Hepatocyte (in vitro differentiated cells): Measurements from ENCODE around the gene GRB10. TPM values are rescaled to one million over a fixed set of nuclear protein-coding genes. Genes with fewer than 3 reads are reported as not detected.

Experiments
- DNase-seq: peaks from one replicate; pipeline ENCODE4 v3.0.0-alpha.2; 2016; ENCODE audit warnings: low spot score
- H2AFZ ChIP-seq: fragments of 200-600 bp; sonication (generic); 2 replicates; pipeline ENCODE4 v1.6.0; 2016; ENCODE audit warnings: antibody characterized with exemption, mild to moderate bottlenecking
- H3K27ac ChIP-seq: fragments of 200-600 bp; sonication (generic); 2 replicates; pipeline ENCODE4 v1.5.1; 2016; ENCODE audit warnings: mild to moderate bottlenecking
- H3K27me3 ChIP-seq: fragments of 200-600 bp; sonication (generic); 2 replicates; pipeline ENCODE4 v1.6.1; 2016
- H3K36me3 ChIP-seq: fragments of 200-600 bp; sonication (generic); replicated peaks from 2 replicates; pipeline ENCODE4 v1.5.1; 2016; ENCODE audit warnings: low read depth; ENCODE audit not compliant: insufficient read depth
- H3K4me1 ChIP-seq: fragments of 200-600 bp; sonication (generic); 2 replicates; pipeline ENCODE4 v1.5.1; 2016; ENCODE audit warnings: mild to moderate bottlenecking, moderate library complexity; ENCODE audit not compliant: insufficient read depth
- H3K4me2 ChIP-seq: fragments of 200-600 bp; sonication (generic); 2 replicates; pipeline ENCODE4 v1.6.0; 2016
- H3K4me3 ChIP-seq: fragments of 200-600 bp; sonication (generic); 2 replicates; pipeline ENCODE4 v1.5.1; 2016; ENCODE audit warnings: mild to moderate bottlenecking
- H3K79me2 ChIP-seq: fragments of 200-600 bp; sonication (generic); 2 replicates; pipeline ENCODE4 v1.6.0; 2017; ENCODE audit warnings: mild to moderate bottlenecking
- H3K9me2 ChIP-seq: fragments of 200-600 bp; sonication (generic); replicated peaks from 2 replicates; pipeline ENCODE4 v1.6.0; 2017; ENCODE audit warnings: mild to moderate bottlenecking; ENCODE audit not compliant: insufficient read depth
- H3K9me3 ChIP-seq: fragments of 200-600 bp; sonication (generic); 2 replicates; pipeline ENCODE4 v1.5.1; 2016; ENCODE audit warnings: low read depth, mild to moderate bottlenecking
- H4K20me1 ChIP-seq: fragments of 200-600 bp; sonication (generic); 2 replicates; pipeline ENCODE4 v1.6.0; 2016; ENCODE audit warnings: mild to moderate bottlenecking; ENCODE audit not compliant: insufficient read depth, poor library complexity, severe bottlenecking
- CTCF ChIP-seq: fragments of 200-600 bp; sonication (generic); IDR thresholded peaks from 2 replicates; pipeline ENCODE4 v1.5.1; 2016; ENCODE audit warnings: antibody characterized with exemption, mild to moderate bottlenecking; ENCODE audit not compliant: poor library complexity
- EZH2 ChIP-seq: fragments of 200-600 bp; sonication (generic); IDR thresholded peaks from 2 replicates; pipeline ENCODE4 v1.6.1; 2016; ENCODE audit warnings: antibody characterized with exemption, mild to moderate bottlenecking, borderline replicate concordance
- EZH2phosphoT487 ChIP-seq: fragments of 200-600 bp; sonication (generic); IDR thresholded peaks from one replicate; pipeline ENCODE4 v1.6.1; 2018; ENCODE audit warnings: antibody characterized with exemption, mild to moderate bottlenecking, low read depth, moderate library complexity; ENCODE audit not compliant: unreplicated experiment, severe bottlenecking
- WGBS: methylation state at CpG from one replicate; pipeline ENCODE4 v1.1.6; 2016; ENCODE audit warnings: low lambda C conversion rate; ENCODE audit errors: missing lambda C conversion rate; 5-methylcytosine and 5-hydroxymethylcytosine counted together
- polyA plus RNA-seq: library from polyadenylated mRNA; unstranded; fragments of >200 nt; fragmentation: Nextera tagmentation; extraction: Ambion mirVana; gene quantifications from 2 replicates; pipeline ENCODE4 v1.2.1, GENCODE V29; 2016
- total RNA-seq: library from RNA; depleted of rRNA; stranded (reverse); fragments of >200 nt; gene quantifications from 2 replicates; pipeline ENCODE4 v1.2.3, GENCODE V29; 2014

Gene GRB10
- total and polyA plus RNA-seq, 2 experiments from 2014 or later: 47.6 to 65.9 TPM

- Histone ChIP-seq H3K4me3 (no peak overlapping the region), H3K4me2 (no peak overlapping the region), H3K27me3 (no peaks in the 10 kb centered on the region), H3K9me3 (no peaks in the 10 kb centered on the region), H2AFZ (no peak overlapping the region), H3K9me2 (no peaks in the 10 kb centered on the region), H3K79me2 (peaks cover 91% of the 10 kb centered on the region), H3K27ac (no peak overlapping the region), H4K20me1 (peaks cover 4% of the 10 kb centered on the region), H3K36me3 (no peaks in the 10 kb centered on the region), H3K4me1 (peaks cover 52% of the 10 kb centered on the region)
- TF ChIP-seq EZH2 (no peak), CTCF (no peak), EZH2phosphoT487 (no peak)
- peak; percentile 28 for DNase-seq
- WGBS: 99% methylated on average over 9 of the region's 10 CpGs
These were observed 60.9 kb downstream of the GRB10 start for GRCh38 chr7:50721661-50722259.

DNA sequence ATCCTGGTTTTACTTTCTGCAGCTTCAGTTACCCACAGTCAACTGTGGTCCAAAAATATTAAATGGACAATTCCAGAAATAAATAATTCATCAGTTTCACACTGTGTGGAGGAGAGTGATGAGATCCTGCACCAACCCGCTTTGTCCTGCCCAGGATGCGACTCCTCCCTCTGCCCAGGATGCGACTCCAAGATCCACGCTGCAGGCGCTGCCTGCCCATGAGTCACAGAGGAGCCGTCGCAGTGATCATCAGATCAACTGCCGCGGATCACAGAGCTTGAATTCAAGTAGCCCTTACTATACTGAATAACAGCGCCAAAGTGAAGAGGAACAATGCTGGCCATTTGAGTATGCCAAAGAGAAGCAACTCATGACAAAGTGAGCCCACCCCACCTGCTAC is 61.5 kb downstream of the GRB10 start:
- Histone ChIP-seq H3K27ac (no peak overlapping the region), H3K79me2 (peaks cover 91% of the 10 kb centered on the region), H4K20me1 (peaks cover 7% of the 10 kb centered on the region), H2AFZ (no peak overlapping the region), H3K27me3 (no peaks in the 10 kb centered on the region), H3K4me2 (no peak overlapping the region), H3K9me2 (no peaks in the 10 kb centered on the region), H3K9me3 (no peaks in the 10 kb centered on the region), H3K4me3 (no peak overlapping the region), H3K4me1 (peaks cover 52% of the 10 kb centered on the region), H3K36me3 (no peaks in the 10 kb centered on the region)
- DNase-seq: no peak
- TF ChIP-seq EZH2phosphoT487 (no peak), CTCF (no peak), EZH2 (no peak)
- WGBS: 92% methylated on average over 10 of the region's 10 CpGs

DNA sequence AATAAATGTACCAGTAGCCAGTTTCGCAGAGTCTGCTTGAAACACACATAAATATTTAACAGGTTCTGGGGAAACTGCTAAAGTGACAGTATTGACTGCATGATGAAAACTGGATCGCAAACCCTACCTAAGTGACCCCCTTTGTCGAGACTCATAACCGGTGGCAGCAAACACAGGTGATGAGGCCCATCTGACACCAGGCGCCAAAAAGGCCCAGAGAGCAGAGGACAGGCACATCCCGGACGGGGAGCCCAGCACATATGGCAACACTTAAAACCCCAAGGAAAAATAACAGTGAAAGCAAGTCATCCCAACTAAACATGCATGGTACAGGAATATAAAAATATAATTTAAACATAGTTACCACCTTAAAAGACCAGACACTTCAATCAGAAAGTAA is 62.4 kb downstream of the GRB10 start:
- Histone ChIP-seq H3K36me3 (no peaks in the 10 kb centered on the region), H3K9me3 (no peaks in the 10 kb centered on the region), H3K4me1 (peaks cover 52% of the 10 kb centered on the region), H4K20me1 (peaks cover 7% of the 10 kb centered on the region), H2AFZ (no peak overlapping the region), H3K27ac (peak overlapping the region; percentile 65), H3K79me2 (peaks cover 91% of the 10 kb centered on the region), H3K4me2 (peak overlapping the region; percentile 55), H3K27me3 (no peaks in the 10 kb centered on the region), H3K4me3 (no peak overlapping the region), H3K9me2 (no peaks in the 10 kb centered on the region)
- no peak for TF ChIP-seq EZH2phosphoT487
- WGBS: 62% methylated on average over 7 of the region's 7 CpGs
- no peak for DNase-seq

DNA sequence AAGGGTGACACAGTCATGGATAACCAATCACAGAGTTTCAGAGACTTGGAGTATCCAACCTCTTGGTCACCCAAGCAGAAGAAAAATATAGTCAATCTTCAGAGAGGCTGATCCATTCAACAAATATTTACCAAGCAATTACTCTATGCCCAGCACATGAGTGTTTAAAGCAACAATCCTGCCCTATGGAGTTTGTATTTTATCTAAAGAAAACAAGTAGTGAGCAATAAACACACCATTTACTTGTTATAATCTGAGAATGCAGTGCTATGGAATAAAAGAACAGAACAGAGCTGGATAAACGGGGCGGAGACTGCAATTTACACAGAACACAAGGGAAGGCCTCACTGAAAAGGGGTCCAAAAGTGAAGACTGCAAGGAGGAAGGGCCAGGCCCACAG is 63.8 kb downstream of the GRB10 start:
- Histone ChIP-seq H3K9me2 (no peaks in the 10 kb centered on the region), H3K36me3 (no peaks in the 10 kb centered on the region), H3K27me3 (no peaks in the 10 kb centered on the region), H3K4me1 (peaks cover 52% of the 10 kb centered on the region), H3K27ac (peak overlapping the region; percentile 65), H3K9me3 (no peaks in the 10 kb centered on the region), H3K4me3 (no peak overlapping the region), H2AFZ (no peak overlapping the region), H3K79me2 (peaks cover 91% of the 10 kb centered on the region), H4K20me1 (peaks cover 12% of the 10 kb centered on the region), H3K4me2 (peak overlapping the region; percentile 55)
- no peak for DNase-seq
- TF ChIP-seq EZH2 (no peak), EZH2phosphoT487 (no peak), CTCF (no peak)
- 57% methylated on average over 2 of the region's 2 CpGs for WGBS
